Astrocyte of the spinal cord (primary cell): ENCODE data around the gene SLC22A5.
"Not testable (repeated sequence)": the region's sequence is repeated elsewhere in the genome, so short reads cannot be mapped to it uniquely, and the experiment has no call there.

Experiments used
- DNase-seq: peaks from one replicate; pipeline ENCODE4 v3.0.0; 2011; ENCODE audit warnings: low read depth, low spot score
- H3K4me3 ChIP-seq: 2 replicates; pipeline ENCODE4 v1.5.1; 2011; ENCODE audit warnings: low read depth, mild to moderate bottlenecking, low read length, moderate library complexity
- in situ Hi-C: cut with HindIII; loops from 2 replicates; pipeline ENCODE4 v1.10.0; 2017; ENCODE audit warnings: low sequenced_read_pairs
- TF ChIP-seq, protein P1 (sequence below): IDR thresholded peaks from 2 replicates; pipeline ENCODE4 v1.5.1; 2012; ENCODE audit warnings: low read depth, mild to moderate bottlenecking, low read length, inconsistent platforms

SLC22A5 gene

DNA sequence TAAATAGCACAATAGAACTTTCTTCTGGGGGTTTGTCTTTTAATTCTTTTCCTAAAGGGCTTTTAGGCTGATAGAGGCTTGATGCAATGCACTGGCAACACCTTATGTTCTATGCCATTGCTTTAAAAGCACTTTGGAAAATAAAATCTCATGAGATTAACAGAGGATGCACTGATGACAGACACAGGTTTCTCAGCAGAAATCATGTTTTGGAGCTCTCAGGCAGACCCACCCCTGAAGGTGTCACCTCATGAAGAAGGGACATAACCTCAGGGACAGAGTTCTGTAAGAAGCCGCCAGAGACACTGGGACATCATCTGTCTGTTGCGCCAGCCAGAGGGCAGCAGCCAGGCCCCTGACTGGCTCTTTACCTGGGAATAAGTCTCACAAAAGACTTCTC is 27.7 kb downstream of the SLC22A5 start:
- in situ Hi-C loops: no loop called here

DNA sequence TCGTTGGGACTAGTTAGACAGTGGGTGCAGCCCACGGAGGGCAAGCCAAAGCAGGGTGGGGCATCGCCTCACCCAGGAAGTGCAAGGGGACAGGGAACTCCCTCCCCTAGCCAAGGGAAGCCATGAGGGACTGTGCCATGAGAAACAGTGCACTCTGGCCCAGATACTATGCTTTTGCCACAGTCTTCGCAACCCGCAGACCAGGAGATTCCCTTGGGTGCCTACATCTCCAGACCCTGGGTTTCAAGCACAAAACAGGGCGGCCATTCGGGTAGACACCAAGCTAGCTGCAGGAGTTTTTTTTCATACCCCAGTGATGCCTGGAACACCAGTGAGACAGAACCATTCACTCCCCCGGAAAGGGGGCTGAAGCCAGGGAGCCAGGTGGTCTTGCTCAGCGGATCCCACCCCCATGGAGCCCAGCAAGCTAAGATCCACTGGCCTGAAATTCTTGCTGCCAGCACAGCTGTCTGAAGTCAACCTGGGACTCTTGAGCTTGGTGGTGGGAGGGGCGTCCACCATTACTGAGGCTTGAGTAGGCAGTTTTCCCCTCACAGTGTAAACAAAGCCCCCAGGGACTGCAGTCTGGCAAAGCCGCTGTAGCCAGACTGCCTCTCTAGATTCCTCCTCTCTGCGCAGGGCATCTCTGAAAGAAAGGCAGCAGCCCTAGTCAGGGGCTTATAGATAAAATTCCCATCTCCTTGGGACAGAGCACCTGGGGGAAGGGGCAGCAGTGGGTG is 28.6 kb downstream of the SLC22A5 start:
- H3K4me3 ChIP-seq, DNase-seq, in situ Hi-C loops: not testable (repeated sequence)

More for the DNA sequence above, 27.7 kb downstream of the SLC22A5 start:
- no peak overlapping the region for H3K4me3 ChIP-seq
- DNase-seq: no peak
- TF ChIP-seq, protein P1, sequence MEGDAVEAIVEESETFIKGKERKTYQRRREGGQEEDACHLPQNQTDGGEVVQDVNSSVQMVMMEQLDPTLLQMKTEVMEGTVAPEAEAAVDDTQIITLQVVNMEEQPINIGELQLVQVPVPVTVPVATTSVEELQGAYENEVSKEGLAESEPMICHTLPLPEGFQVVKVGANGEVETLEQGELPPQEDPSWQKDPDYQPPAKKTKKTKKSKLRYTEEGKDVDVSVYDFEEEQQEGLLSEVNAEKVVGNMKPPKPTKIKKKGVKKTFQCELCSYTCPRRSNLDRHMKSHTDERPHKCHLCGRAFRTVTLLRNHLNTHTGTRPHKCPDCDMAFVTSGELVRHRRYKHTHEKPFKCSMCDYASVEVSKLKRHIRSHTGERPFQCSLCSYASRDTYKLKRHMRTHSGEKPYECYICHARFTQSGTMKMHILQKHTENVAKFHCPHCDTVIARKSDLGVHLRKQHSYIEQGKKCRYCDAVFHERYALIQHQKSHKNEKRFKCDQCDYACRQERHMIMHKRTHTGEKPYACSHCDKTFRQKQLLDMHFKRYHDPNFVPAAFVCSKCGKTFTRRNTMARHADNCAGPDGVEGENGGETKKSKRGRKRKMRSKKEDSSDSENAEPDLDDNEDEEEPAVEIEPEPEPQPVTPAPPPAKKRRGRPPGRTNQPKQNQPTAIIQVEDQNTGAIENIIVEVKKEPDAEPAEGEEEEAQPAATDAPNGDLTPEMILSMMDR: no peak

DNA sequence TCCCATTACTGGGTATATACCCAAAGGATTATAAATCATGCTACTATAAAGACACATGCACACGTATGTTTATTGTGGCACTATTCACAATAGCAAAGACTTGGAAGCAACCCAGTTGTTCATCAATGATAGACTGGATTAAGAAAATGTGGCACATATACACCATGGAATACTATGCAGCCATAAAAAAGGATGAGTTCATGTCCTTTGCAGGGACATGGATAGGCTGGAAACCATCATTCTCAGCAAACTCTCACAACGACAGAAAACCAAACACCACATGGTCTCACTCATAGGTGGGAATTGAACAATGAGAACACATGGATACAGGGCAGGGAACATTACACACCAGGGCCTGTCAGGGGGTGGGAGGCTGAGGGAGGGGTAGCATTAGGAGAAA is 34.5 kb downstream of the SLC22A5 start:
- DNase-seq, in situ Hi-C loops, H3K4me3 ChIP-seq: not testable (repeated sequence)

DNA sequence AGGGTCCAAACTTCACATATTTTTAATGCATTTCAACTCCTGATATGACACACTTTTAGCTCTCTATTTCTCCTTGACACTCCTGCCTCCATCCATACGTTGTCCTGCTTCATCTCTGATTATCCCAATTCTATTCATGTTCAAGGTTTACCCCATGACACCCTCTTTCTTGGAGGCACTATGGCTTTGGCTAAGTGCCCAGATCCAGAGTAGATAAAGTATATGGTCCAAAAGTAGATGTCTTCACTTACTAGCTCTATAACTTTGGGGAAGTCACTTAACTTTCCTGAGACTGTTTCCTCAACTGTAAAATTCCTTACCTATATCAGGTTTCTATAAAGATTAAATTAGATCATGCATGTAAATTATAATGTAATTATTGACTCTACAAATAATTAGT is 36.1 kb downstream of the SLC22A5 start:
- in situ Hi-C loops: no loop called here
- DNase-seq: no peak

DNA sequence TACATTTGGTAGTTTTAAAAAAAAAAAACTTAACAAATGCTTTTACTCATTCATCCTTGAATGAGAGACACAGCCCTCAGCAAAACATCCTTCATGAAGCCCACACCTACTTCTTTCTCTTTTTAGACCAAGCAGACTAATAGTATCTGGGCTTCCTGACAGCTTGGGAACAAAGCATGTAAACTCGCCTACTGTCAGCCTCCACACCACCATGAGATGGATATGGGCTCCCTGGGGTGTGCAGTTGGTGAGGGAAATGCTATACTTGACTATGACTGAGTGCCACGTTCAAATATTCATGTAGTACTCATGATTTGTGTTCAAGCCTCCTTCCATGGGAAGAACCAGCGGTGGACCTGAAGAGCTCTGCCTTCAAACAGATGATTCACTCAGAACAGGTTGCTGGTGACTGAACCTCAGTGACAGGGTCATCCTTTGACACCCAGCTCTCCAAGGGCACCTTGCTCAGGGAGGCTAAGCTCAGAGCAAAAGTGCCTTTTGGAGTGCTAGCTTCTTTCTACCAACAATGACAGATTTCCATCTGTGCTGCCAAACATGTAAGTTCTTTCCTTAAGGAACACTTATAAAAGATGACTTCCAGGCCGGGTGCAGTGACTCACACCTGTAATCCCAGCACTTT is 36.8 kb downstream of the SLC22A5 start:
- in situ Hi-C loops: no loop called here
- TF ChIP-seq, protein P1: no peak
- no peak overlapping the region for H3K4me3 ChIP-seq
- DNase-seq: no peak

More for the DNA sequence above, 36.1 kb downstream of the SLC22A5 start:
- no peak overlapping the region for H3K4me3 ChIP-seq
- TF ChIP-seq, protein P1: no peak

DNA sequence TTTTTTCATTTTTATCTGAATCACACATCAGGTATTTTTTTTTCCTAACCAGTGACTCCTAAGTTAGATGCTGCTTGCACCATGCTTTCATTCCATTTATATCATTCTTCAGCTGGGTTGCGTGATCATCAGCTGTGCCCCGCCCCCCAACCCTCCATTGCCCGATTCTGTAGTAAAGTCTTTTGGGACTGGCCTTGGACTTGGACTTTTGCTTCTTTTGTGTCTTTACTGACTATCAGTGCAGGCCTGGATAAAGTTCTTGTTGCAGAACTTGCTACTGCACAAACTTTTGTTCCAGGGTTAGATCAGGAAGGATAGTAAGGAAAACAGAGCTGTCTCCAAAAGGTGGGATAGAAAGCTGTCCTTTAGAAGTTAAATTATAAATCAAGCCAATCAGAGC is 38.5 kb downstream of the SLC22A5 start:
- in situ Hi-C loops: no loop called here
- no peak overlapping the region for H3K4me3 ChIP-seq
- TF ChIP-seq, protein P1: no peak
- DNase-seq: no peak

DNA sequence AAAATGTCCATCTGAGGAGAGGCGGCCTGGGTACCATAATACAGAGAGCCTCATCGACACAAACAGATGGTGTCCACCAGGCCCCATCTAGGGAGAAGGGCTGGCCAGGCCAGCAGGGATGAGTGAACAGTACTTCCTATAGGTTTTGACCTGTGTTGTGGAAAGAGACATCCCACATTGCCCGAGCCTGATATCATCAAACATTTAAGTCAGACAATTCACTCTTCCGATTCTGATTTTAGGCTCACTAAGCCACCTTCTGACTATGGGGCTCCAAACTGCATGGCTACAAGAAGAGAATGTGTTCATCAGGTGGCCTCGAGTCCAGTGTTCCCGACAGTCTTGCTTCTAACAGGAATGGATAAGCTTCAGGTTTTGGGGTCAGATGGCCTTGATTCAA is 38.9 kb downstream of the SLC22A5 start:
- no peak overlapping the region for H3K4me3 ChIP-seq
- TF ChIP-seq, protein P1: no peak
- DNase-seq: no peak
- in situ Hi-C loops: no loop called here
